Posterior cingulate gyrus (tissue), 11 donors: ENCODE data around the gene SYCP2.
"Not testable (repeated sequence)": the region's sequence is repeated elsewhere in the genome, so short reads cannot be mapped to it uniquely, and the experiment has no call there.

Experiments used
- DNase-seq, 10 donors: peaks; one replicate each; pipeline versions ENCODE4 v3.0.0 to v3.0.0-alpha.2; 2020 to 2021; ENCODE audit warnings: mixed read lengths in 3 of 10
- intact Hi-C: fragments of 100-400 bp; cut with DNase I; formaldehyde crosslinking; loops from one replicate; pipeline ENCODE4 v1.15.1; 2023

The SYCP2 gene

DNA sequence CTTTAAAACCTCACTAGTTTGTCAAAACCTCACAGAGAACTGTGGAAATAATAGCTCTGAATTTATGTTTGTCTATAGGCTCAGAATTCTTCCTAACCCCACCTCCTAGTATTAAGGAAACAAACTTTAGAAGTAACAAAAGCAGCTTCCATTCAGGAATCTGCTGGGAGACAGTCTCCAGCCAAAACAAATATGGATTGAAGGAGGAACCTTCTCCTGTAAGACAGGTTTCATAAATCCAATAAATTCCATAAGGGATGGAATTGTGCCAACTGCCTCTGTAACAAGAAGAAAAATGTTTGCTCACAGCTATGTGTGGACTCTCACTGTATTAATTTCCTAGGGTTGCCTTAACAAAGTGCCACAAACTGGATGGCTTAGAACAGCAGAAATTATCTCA lies 7.5 kb downstream of the SYCP2 start:
- DNase-seq, result no peak
- intact Hi-C loops, result no loop called here

DNA sequence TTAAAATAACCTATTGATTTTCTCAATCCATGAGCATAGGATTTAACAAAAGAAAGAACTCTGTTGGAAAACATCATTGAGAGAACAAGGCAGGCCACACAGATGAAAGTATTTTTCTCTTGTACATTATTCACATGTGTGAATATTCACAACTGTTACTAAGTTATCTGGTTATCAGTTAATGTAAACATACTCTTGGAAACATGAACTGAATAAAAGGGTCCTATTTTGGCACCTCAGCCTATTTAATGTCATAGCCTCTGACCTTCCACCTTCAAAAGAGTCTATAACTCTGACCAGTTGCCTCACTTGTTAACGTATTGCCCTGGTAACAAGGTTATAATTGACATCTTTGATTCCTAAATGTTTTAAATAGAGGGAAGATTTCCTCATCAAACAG lies 8.1 kb downstream of the SYCP2 start:
- intact Hi-C loops, result no loop called here
- no peak for DNase-seq

DNA sequence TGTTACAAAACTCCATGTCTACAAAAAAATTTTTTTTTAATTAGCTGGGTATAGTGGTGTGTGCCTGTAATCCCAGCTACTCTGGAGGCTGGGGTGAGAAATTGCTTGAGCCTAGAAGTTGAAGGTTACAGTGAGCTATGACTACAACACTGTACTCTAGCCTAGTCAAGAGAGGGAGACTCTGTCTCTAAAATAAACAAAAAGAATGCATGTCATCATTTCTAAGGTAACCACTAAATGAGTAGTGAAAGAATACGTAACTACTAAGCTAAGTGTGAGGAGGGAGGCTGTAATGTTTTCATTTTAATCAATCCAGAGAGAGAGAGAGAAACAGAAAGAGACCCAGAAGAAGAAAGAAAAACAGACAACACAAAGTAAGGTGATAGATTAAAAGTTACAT lies 9.9 kb downstream of the SYCP2 start:
- no peak for DNase-seq
- intact Hi-C loops, result no loop called here

DNA sequence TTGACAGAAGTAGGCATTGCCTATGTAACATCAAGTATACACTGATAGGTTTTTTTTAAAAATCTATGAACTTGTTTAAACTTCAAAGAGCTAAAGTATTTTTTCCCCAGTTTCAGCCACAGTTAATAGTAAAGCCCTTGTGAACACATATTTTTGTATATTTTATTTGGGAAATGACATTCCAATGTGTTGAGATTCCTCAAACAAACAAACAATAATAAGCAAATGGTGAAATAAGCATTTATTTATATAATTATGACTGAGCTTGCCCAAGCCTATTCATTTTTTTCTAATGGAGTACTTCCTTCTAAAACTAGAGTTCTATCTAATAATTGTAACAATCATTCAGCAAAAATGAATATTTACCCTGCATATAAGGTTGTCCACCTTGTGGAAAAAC lies 12.5 kb downstream of the SYCP2 start:
- intact Hi-C loops, result no loop called here
- DNase-seq, result no peak

DNA sequence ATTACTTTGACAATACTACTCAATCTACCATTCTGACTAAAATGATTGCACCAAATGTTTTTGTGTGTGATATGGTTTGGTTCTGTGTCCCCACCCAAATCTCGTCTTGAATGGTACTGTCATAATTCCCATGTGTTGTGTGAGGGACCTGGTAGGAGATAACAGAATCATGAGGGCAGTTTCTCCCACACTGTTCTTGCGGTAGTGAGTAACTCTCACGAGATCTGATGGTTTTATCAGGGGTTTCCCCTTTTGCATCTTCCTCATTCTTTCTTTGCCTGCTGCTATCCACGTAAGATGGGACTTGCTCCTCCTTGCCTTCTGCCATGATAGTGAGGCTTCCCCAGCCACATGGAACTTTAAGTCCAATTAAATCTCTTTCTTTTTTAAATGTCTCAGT lies 20.8 kb downstream of the SYCP2 start:
- no peak for DNase-seq
- intact Hi-C loops, result no loop called here

DNA sequence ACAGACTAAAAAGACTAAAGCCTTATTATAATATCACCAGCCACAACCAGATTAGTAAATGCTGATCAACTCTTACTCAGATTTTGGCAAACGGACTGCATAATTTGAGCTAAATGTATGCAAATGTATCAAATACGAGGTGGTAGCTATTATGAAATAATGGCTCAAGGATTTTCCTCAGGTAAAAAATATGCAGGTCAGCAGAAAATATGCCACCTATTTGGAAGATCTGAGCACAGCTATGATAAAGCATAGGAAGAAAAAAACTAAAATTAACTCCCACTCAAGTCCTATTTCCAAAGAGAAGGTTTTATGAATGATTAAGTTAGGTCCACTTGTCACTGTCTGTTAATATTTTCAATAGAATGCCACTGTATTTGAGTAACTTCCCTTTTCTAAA lies 22.4 kb downstream of the SYCP2 start:
- DNase-seq, result no peak
- intact Hi-C loops, result no loop called here

GRCh38 chr20:59908855-59909254 lies 24.6 kb downstream of the SYCP2 start:
- intact Hi-C loops, result no loop called here
- no peak for DNase-seq

DNA sequence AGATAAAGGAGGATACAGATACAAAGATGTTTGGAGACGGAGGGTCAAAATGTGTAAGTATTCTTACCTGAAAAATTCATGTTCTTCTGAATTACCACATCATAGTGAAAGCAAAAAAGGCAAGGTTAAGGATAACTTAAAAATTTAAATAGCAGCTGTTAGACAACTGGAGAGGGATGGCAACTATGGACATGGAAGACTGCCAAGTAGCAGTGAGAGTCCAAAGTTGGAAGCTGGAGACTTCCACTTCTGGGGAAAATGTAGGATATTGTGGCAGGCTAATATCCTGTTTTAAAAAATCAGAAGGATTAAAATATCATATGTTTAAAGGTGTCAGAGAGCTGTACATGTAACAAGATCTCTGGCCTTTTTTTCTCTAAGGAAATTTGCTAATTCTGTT lies 29.8 kb downstream of the SYCP2 start:
- no peak for DNase-seq
- intact Hi-C loops, result no loop called here

- intact Hi-C loops, result no loop called here
- no peak for DNase-seq
These were observed 31.0 kb downstream of the SYCP2 start for GRCh38 chr20:59902470-59902869.

GRCh38 chr20:59895908-59896307 lies 37.5 kb downstream of the SYCP2 start:
- intact Hi-C loops, result no loop called here
- DNase-seq, result no peak

DNA sequence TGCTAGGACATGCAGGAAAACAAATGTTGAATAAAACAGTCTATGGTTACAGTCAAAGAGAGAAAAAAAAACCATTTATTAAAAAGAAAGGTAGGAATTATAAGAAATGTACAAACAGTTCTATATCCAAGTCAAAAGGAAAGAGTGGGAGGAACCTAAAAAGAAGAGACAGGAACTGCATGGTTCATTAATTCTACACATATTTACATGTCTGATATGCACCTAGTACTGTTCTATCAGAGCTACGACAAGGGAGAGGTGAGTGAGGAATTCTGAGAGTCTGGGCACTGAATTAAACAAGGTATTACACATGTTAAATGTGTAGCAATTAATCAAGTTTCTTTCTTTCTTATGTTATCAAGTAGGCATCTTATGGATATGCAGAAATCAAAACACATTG lies 41.9 kb downstream of the SYCP2 start:
- intact Hi-C loops, result no loop called here
- no peak for DNase-seq

DNA sequence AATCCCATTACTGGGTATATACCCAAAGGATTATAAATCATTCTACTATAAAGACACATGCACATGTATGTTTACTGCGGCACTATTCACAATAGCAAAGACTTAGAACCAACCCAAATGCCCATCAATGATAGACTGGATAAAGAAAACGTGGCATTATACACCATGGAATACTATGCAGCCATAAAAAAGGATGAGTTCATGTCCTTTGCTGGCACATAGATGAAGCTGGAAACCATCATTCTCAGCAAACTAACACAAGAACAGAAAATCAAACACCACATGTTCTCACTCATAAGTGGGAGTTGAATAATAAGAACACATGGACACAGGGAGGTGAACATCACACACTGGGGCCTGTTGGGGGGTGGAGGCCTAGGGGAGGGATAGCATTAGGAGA lies 43.4 kb downstream of the SYCP2 start:
- intact Hi-C loops, DNase-seq: not testable (repeated sequence)

DNA sequence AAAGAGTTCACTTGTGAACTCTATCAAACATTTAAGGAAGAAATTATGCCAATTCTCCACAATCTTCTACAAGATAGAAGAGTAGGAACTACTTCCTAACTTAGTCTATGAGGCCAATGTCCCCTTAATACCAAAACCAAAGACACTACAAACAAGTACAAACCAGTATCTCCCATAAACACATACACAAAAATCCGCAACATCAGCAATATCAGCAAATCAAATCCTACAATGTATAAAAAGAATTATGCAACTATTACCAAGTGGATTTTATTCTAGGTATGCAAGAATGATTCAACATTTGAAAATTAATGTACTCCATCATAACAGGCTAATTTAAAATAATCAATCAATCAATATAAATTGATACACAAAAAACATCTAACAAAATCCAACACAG lies 45.4 kb downstream of the SYCP2 start:
- intact Hi-C loops, result no loop called here
- no peak for DNase-seq

GRCh38 chr20:59884494-59884893 lies 48.9 kb downstream of the SYCP2 start:
- intact Hi-C loops, result no loop called here

DNA sequence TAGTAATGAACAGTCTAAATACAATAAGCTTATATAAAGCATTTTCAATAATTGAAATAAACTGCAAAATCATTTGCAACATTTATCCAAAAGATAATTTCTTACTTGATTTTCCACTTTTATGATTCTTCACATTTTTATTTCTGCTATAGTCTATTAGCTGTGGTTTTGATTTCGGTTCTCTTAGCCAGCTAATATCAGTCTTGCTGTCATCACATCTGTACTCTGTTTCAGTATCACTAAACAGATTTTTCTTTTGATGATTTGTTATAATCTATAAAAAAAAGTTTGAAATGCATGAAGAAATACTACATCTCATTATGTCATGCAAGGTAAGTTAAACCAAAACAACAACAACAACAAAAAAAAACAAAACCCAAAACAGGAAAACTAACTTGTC lies 53.2 kb downstream of the SYCP2 start:
- no peak for DNase-seq
- intact Hi-C loops, result no loop called here

More at GRCh38 chr20:59884494-59884893, 48.9 kb downstream of the SYCP2 start:
- DNase-seq, result no peak

DNA sequence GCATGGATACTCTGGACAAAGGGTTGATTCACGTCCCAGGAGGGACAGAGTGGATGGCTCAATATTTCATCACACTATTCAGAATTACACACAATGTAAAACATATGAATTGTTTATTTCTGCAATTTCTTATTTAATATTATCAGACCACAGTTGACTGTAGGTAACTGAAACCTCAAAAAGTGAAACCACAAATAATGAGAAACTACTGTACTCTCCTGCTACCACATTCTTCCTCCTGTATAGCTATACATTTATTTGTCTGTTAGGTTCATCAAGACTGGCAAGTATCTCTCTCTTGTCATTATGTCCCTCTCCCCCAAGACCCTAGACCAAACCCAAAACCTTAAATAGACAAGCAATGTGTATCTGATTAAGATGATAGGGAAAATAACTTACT lies 60.0 kb downstream of the SYCP2 start:
- DNase-seq, result no peak
- intact Hi-C loops, result no loop called here

DNA sequence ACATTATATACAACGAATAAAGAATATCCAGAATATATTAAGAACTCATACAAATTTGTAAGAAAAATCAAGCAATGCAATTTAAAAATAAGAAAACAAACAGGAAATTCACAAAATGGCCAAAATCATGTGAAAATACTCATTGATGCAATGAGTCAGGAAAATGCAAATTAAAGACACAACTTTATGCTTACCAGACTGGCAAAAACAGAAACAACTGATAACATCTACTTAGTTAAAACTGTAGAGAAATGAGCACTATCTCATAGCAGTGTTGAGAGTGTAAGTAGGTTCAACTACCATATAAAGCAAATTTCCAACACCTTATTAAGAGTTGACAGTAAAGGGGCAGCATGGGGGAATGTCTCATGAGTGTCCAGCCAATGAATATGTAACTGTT lies 62.3 kb downstream of the SYCP2 start:
- intact Hi-C loops, result no loop called here
- DNase-seq, result no peak

DNA sequence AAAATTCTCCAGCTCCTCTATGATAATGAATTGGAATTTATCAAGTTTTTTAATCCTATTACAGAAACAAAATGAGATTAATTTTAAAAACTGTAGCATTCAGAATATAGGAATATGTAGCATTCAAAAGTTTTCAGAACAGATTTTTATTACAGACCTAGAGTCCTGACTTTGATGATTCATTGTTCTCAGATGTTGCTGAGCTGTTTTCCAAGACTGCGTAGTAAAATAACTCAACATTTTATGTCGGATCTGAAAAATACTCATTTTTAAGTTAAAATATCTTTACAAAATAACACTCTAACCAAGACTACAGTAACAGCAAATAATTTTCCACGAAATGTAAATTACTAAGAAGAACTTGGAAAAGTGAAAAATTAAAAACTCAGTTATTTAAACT lies 67.1 kb downstream of the SYCP2 start:
- intact Hi-C loops, result no loop called here
- no peak for DNase-seq

GRCh38 chr20:59864726-59865125 lies 68.7 kb downstream of the SYCP2 start:
- intact Hi-C loops, result no loop called here

DNA sequence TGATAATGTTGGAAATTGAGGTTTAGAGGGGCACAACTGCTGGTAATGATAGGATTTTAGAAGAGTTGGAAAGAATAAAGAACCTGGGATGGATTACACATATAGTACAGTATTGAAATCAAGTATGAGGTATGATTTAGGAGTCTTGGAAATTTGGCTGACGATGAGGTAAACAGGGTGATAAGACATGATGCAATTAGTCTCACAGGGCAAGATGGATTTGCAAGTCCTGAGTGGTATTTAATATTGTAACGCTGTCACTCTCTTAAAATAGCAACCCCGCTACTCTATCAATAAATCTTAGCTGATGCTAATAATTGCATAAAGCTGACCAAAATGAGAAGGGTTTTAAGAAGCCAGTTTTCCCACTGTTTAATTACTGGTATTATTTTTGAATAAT lies 70.4 kb downstream of the SYCP2 start:
- no peak for DNase-seq
- intact Hi-C loops, result no loop called here

More at GRCh38 chr20:59864726-59865125, 68.7 kb downstream of the SYCP2 start:
- DNase-seq, result no peak

DNA sequence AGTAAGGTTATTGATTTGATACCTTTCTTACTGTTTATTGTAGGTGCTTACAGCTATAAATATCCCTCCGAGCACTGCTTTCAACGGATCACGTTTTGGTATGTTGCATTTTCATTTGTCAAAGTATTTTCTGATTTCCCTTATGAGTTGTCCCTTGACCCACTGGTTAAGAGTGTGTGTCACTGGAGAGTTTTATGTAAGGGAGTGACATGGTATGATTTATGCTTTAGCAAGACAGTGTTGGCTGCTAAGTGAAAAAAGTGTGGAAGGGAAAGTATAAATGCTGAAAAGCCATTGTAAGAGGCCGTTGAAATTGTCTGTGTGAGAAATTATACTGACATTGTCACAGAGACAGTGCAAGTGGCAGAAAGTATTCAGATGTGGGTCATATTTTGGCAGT lies 72.0 kb downstream of the SYCP2 start:
- intact Hi-C loops, result no loop called here
- DNase-seq, result no peak

DNA sequence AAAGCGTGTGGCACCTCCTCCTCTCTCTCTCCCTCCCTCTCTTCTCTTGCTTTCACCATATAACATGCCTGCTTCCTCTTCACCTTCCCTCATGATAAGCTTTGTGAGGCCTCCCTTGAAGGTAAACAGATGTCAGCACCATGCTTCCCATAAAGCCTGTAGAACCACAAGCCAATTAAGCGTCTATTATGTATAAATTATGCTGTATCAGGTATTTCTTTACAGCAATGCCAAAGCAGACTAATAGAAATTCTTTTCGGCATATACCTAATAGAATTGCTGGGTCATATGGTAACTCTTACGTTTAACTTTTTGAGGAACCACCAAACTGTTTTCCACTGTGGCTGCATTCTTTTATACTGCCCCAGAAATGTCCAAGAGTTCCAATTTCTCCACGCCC lies 75.0 kb downstream of the SYCP2 start:
- intact Hi-C loops, result no loop called here
- DNase-seq, result no peak

- no peak for DNase-seq
- intact Hi-C loops, result no loop called here
These were observed 75.5 kb downstream of the SYCP2 start for GRCh38 chr20:59857966-59858365.

DNA sequence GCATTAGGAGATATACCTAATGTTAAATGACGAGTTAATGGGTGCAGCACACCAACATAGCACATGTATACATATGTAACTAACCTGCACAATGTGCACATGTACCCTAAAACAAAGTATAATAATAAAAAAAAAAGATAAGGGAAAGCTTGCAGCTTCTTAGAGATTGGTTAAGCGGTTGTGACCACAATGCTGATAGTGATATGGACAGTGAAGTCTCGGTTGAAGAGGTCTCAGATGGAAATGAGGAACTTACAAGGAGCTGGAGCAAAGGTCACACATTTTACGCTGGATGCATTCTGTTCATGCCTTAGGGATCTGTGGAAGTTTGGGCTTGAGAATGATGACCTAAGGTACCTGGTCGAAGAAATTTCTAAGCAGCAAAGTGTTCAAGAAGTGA lies 76.5 kb downstream of the SYCP2 start:
- intact Hi-C loops, DNase-seq: not testable (repeated sequence)
